Measurements from ENCODE around the gene TXNRD2.

DNA sequence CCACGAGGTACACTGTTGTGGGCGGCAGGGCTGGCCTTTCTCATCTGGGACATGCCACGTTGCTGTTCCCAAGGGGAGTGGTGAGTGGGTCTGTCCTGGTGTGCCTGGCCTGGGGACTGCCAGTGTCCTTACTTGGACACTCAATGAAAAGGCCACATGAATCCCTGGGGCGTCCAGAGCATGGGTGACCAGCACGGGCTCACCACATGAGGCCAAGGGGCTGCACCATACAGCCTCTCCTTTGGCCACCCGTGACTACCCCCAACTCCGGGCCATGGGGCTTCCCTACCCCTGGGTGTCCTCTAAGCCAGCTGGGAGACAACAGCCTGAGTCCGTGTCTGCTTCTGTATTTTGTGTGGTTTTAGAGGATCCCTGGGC, 20.2 kb upstream of the TXNRD2 start:
- TF ChIP-seq POLR2A (IDR thresholded peaks at IDR 0.05; ENCODE audit: low read length) (no peak), GATA1 (IDR thresholded peaks at IDR 0.05; ENCODE audit: low read depth, low read length) (no peak)

Measured in erythroblast (primary cell).